Cardiac fibroblast (primary cell): Measurements from ENCODE around the gene VAV2.

Experiments
- DNase-seq, 2 donors: peaks; one replicate each; pipeline versions ENCODE4 v3.0.0 to v3.0.0-alpha.2; 2010; ENCODE audit warnings: low read depth in 2 of 2
- H3K4me3 ChIP-seq, 2 donors: replicated peaks in 1 of 2; 1 replicate in 1 of 2; 2 replicates in 1 of 2; pipeline ENCODE4 v1.5.1; 2011; ENCODE audit warnings: low read depth in 2 of 2, low read length in 2 of 2, mild to moderate bottlenecking in 2 of 2, moderate library complexity in 1 of 2
- CTCF ChIP-seq: IDR thresholded peaks from one replicate; pipeline ENCODE4 v1.5.1; 2011; ENCODE audit warnings: low read depth, mild to moderate bottlenecking, low read length, inconsistent platforms

VAV2 gene

DNA sequence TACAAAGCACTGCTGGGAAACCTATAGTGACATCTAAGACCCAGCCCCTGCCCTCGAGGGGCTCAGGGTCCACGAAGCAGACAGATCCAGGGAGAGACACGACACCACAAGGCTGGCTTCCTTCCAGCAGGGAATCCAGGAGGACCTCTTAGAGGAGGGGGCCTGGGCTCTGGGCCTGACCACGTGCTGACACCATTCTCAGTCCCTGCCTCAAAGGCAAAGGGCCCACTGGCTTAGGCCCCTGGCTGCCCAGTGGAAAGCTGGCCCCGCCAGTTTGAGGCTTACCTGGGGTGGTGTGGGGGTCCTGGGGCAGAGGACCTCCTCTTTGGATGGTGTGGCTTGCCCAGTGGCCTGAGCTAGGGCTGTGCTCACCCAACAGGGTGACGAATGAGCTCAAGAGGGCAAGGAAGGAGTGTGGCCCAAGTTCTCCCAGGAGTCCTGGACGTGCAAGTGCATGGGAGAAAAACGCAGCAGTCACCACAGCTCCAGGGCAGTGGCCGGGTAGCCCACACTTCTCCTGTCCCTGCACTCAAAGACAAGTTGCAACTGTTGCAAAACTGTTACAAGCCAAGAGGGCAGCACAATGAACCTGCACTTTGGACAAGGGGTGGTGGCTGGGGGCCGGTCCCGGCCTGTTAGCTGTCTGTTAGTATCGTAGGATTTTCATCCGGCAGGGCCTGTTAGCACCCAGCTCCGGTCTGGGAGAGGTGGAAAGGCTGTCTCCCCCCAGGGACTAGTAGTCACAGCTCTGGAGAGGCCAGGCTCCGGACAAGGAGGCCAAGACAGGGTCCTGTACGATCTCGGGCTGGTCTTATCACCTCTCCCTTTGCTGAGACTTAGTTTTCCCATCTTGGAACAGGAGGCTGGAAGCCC, 252.5 kb downstream of the VAV2 start:
- DNase-seq = no peak
- TF ChIP-seq CTCF = no peak

GRCh38 chr9:133738640-133739225, 253.4 kb downstream of the VAV2 start:
- H3K4me3 ChIP-seq = no peak overlapping the region
- TF ChIP-seq CTCF = no peak

More for the DNA sequence above, 252.5 kb downstream of the VAV2 start:
- no peak overlapping the region for H3K4me3 ChIP-seq

DNA sequence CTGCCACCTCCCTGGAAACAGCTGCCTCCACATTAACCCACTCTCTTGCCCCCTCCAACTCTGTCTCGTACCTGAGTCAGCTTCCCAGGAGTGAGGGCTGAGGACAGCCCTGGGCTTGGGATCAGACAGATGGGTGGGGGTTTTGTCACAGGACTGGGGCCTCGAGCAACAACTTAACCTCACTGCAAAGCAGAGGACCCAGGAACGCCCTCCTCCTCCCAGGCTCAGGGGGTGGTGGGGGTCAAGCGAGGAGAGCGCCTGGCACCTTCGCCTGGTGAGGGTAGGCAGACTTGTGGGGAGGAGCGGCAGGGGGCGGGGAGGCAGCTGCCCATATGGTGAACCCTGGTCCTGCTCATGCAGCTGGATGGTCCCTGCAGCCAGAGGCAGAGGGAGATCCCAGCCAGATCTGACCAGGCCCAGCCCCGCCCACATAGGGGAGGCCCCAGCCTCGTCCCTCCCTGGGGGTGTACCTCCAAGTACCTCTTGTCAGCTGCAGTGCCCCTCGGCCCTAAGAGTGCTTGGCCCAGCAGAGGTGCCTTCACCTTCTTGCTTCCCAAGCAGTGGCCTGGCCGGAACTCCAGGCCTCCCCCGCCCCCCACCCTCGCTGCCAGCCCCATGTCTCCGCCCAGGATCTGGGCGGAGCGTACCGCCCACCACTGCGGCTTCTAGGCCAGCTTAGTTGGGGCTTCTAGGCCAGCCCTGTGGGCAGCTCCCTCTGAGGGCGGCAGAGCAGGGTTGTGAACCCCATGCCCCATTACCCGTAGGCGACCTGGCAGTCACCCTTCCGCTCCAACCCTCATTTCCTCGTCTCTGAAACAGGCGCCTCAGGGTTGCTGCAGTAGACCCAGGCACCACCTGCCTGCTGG, 254.1 kb downstream of the VAV2 start, which contains the start of gene SARDH:
Gene SARDH, minus strand, starts transcription at position 579 of the 866 bp plus-strand sequence. CDS start 4,179 bp downstream, outside the sequence.
- H3K4me3 ChIP-seq = peak within 1 kb of the TSS; percentile 33 to 49
- peak; percentile 49 to 64 for DNase-seq
- TF ChIP-seq CTCF = no peak

More at GRCh38 chr9:133738640-133739225, 253.4 kb downstream of the VAV2 start:
- no peak for DNase-seq

GRCh38 chr9:133737071-133737773, 254.9 kb downstream of the VAV2 start:
- DNase-seq = no peak
- TF ChIP-seq CTCF = no peak
- peak overlapping the region in 1 of 2 donors; percentile 49 for H3K4me3 ChIP-seq

- no peak for DNase-seq
- no peak overlapping the region for H3K4me3 ChIP-seq
- no peak for TF ChIP-seq CTCF
Observed at GRCh38 chr9:133735931-133736330, 256.2 kb downstream of the VAV2 start.

DNA sequence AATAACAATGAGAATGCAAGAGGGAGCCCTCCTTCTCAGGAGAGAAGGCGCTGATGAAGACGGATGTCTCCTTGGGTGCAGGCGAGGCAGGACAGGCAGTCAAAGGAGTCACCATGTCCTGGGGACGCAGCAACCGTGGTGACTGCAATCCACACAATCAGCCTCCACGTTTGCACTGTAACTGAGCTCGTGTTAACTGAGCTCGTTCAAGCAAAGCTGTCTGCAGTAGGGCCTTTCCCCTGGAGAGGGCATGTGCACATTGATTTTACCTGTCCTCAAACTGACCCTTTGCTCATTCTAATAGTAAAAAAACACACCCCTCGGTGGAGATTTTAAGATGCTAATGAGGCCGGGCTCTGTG, 256.7 kb downstream of the VAV2 start:
- H3K4me3 ChIP-seq = no peak overlapping the region

More for the DNA sequence above, 256.7 kb downstream of the VAV2 start:
- no peak for DNase-seq
- no peak for TF ChIP-seq CTCF
